NCI-H748 (cell line): Measurements from ENCODE around the gene MORF4L1.
"Not testable (repeated sequence)": the region's sequence is repeated elsewhere in the genome, so short reads cannot be mapped to it uniquely, and the experiment has no call there.

Experiments used
- DNase-seq: peaks from one replicate; lab custom pipeline; 2025; ENCODE audit not compliant: unreplicated experiment; lab: John Stamatoyannopoulos, UW

MORF4L1 gene

DNA sequence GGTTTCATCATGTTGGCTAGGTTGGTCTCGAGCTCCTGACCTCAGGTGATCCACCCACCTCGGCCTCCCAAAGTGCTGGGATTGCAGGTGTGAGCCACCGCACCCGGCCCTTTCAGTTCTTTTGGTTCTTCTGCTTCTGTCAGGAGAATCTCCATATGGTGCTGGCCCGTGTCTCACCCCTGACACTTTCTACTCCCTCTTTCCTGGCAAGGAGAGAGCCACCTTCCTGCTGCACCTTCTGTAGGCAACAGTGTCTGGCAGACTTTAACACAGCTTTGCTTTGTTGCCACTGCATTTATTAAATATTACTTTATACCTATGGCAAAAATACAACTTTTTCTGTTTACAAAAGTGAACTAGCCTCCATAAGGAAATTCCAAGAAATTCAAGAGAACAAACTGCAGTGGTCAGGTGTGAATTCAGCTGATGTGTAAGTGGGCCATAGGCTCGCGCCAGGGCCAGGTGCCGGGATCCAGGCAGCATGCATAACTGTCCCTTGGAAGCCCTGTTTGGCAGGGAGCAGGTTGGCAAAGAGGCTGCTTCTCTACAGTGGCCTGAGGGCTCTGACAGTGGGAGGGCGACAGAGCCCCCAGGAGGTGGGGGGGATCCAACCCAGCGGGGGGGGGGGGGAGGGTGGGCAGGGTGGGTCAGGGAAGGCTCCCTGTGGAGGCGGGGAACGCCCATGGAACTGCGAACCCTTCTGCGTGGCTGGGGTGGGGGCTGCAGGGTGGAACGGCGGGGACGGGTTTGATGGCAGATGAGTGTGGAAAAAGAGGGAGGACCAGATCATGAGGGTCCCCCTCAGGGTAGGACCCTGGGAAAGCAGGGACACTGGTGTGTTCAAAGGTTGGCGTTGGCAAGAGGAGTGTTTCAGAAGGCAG lies 51.0 kb downstream of the MORF4L1 start:
- no peak for DNase-seq

DNA sequence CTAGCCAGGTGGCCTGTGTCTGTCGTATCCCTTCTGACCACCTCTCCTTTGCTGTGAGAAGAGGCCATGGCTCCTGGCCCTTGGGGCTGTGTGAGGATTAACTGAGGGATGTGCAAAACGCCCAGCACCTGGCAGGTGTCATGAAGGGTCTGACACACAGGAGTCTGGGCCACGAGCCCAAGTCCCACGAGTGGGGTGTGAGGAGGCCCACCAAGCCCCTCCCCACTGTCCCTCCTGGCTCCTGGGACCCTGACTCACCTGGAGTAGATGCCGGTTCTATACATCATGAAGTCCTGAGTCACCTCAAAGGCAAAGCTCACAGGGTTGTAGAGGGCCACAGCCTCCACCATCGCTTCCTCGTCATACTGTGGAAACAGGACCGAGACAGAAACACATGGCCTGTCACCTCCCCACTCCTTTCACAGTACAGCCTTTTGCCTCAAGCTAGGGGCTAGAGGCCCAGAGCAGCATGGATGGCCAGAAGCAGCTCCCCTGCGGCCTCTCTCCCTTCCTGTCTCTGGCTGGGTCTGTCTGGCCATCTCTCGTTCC lies 52.5 kb downstream of the MORF4L1 start:
- no peak for DNase-seq

DNA sequence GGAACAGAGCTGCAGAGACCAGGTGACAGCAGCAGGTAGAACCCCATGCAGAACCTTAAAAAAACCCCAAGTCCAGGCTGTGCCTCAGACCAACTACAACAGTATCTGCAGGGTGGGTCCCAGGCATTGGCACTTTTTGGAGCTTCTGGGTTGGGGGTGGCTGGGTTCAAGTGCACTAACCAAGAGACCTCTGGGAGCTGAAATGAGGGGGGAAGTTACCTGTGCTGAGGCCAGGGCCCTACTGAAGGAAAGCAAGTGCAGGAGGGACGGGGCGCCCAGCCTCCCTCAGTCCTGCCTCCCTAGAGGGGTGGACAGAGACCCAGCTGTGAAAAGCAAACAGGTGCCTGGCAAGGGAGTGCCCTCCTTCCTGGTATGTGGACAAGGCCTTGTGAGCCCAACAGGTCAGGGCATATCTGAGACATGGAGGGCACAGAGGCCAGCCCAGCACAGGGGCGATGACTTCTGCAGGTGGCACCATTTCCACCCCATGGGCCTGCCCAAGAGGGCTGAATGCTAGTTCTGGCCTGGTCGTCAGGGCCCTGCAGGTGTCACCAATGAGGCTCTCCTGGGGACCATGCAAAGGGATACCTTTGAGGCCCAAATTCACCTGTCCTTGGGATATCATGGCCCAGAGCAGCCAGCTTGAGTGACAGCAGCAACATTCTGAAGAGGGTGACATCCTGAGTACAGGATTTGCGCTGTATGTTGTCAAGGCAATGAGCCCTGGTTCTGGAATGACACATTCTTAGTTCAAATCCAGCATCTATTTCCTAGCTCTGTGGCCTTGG lies 53.5 kb downstream of the MORF4L1 start:
- no peak for DNase-seq

DNA sequence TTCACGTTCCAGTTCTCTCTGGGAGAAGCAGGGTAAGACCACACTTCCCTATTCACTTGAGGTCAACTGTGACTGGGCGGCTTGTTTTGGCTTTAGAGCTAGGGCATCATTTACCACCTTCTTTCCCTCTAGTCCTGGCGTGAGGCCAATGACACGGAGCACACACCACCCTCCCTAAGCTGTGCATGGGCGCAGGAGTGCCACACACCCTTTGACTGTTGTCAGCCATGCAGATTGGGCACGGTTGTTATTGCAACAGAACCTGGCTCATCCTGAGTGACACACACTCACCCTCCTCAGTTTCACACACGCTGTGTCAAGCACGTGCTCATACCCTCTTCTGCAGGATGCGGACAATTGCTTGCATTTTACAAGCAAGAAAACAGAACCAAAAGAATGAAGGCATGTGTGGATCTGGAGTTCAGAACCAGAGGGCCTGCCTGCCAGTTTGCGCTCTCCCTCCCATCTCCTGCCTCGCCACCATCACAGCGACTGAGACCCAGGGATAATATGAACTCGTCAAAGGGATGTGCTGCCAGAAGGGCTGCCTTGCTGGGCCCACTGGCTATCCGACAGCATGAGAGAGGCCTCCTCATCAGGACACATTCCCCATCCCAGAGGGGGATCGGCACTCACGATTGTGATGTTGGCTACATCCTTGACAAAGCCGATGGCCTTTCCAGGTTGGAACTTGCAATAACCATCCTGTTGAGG lies 54.5 kb downstream of the MORF4L1 start:
- no peak for DNase-seq

DNA sequence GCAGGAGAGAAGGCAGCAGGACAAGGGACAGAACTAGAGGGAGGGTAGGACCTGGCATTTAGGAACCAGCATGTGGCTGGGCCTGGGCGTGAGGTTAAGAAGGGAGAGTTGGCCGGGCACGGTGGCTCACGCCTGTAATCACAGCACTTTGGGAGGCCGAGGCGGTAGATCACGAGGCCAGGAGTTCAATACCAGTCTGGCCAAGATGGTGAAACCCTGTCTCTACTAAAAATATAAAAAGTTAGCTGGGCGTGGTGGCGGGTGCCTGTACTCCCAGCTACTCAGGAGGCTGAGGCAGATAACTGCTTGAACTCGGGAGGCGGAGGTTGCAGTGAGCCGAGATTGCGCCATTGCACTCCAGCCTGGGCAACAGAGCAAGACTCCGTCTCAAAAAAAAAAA lies 55.5 kb downstream of the MORF4L1 start:
- not testable (repeated sequence) for DNase-seq

DNA sequence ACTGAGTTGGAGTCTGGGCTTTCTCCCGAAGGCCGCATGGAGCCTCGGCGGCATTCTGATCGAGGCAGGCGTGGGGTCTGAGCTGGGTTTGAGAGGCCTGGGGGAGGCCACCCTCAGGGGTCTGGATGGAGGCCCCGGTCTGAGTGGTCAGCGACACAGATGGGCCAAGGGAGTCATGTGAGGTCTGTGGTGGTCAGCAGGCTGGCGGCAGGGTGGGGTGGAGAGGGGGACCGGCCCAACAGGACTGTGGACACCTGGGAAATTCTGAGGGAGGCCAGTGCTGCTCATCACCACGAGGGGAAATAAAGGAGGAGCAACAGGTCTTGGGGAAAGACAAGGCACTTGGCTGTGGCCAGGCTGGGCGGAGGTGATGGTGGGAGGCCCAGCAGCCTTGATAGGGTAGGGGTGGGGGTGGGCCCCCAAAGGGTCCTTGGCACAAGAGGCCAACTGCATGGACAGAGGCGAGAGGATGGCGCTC lies 56.0 kb downstream of the MORF4L1 start:
- no peak for DNase-seq

DNA sequence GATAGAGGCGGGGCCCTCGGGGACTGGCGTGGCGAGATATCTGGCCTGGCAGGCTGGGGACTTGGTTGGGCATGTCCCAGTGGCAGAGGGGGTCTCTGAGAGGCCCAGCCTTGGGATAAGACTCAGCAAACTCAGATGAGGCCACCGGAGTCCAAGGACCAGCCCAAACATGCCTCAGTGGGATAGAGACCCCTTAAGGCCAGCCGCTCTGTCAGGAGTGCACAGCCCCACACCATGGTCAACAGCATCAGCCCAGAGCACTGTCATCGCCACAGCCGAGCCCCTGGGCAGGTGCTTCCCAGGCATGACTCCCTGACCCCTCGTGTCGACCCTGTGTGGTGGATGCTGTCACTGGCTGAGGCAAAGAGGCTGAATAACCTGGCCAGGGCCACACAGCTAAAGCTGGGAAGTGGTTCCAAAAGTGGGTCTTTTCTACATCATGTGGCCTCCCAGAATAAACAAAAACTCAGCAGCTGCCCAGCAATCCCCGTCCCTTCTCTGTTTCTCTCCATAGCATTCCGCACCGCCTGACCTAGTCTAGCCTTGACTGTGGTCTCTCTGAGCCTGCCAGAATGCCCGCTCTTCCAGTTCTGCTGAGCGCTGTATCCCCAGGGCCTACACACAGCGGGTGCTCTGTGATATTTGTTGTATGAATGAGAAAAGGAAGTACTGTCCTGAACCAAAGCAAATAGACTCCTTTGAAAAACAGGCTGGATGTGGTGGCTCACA lies 57.0 kb downstream of the MORF4L1 start:
- no peak for DNase-seq

DNA sequence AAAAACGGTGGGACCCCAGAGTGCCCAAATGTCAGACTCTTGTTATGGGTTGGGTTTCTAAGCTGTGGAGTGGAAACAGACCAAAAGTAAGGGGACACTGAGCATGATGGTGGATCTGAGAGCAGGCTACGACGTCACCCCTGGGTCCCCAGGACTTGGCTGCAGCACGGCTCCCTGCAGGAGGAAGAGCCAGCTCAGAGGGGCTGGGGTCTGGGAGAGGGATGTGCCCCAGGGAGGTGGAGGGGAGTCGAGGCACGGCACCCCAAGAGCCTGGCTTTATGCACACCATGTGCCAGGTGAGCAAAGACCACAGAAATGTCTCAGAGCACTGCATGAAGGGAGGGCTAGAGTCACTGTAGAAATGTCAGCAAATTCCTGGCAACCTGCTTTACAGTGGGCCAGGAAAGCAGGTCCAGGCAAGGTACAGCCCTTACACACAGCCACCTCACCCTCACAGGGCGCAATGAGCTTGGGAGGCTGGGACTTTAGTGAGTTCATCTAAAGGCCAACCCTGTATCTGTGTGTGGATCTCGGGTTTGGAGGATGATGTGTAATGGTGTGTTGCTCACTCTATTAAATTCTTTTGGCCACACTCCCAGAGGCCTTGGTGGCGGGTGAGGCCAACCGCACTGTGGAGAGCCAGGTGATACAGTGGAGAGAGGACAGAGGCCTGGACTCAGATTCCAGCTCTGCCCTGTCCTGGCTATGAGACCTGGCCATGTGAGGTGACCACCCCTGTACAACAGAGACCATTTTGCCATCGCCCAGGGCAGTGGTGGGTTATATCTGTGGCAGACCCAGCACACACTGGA lies 58.1 kb downstream of the MORF4L1 start:
- DNase-seq, result no peak

DNA sequence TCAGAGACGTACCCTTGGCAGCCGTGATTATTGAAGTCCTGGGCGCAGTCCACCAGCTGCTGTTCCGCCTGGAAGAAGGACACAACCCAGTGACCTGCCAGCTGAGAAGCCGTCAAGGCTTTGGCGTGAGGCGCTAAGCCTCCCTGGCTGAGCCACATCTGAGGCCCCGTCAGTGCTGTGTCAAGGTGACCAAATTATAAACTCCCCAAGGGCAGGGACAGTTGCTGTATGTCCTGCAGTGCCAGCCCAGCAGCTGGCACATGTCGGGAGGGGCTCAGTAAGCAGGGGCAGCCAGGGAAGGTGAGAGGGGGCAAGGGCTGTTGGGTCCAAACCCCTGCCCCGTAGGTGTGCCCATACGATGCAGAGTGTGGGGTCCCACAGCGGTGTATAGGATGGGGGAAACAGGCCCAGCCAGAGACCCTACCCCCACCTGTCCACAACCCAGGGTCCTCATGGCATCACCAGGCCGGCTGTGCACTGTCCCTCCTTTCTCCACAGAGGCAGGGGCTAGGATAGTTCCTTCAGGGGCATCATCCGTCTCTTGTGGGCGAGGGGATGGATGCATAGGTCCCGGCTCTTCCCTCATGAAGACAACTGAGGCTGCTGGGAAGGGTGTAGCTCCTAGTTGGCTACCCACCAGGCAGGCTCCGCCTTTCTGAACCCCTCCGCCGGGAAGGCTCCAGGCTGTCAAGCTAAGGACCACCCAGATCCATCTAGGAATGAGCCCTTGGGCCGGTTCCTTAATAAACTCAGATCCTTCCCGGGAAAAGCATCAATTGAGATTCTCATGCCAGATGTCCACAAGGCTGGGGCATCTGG lies 59.0 kb downstream of the MORF4L1 start:
- no peak for DNase-seq

DNA sequence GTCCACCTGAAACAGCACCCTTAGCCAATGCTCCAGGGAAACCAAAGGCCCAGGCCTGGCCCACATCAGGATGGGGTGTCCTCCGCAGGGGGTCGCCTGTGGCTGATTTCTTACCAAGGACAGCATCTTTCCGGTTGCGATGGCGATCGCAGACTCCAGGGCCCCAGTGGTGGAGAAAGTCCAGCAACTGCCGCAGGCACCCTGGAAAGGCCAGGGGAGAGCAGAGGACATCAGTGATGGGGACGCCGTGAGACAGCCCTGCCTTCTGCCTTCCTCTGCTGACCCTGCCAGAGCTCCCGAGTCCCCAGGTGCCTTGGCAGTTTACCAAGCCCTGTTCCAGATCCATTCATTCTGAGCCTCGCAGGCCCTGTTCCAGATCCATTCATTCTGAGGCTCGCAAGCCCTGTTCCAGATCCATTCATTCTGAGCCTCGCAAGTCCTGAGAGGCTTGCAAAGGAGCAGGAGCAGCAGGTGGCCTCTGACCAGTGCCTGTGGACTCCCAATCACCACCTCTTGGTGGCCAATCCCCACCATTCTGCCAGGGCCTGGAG lies 59.6 kb downstream of the MORF4L1 start:
- DNase-seq, result no peak

DNA sequence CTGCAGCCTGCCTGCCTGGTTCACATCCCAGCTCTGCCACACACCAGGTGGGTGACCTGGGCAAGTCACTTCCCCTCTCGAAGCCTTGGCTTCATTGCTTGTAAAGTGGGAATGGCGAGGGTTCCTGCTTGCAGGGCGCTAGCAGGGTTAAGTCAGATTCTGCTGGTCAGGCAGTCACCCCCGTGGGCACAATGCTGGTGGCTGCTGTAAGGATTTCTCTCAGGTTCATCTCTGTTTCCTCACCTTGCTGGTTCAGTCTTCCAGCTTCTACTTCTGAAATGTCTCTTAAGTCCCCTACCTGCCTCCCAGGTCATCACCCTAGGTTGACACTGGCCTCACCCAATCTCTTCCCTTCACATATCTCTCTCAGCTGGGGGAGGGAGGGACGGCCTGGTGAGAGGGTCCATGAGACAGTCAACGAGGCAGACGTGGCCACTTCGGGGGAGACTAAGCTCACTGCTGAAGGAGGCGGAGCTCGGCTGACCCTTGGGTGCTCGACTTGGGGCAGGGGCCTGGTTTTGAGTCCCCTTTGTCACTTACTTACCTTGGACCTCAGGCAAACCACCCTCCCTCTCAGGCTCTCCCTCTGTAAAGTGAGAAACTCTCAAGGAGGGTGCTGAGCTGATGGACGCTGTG lies 60.6 kb downstream of the MORF4L1 start:
- no peak for DNase-seq

DNA sequence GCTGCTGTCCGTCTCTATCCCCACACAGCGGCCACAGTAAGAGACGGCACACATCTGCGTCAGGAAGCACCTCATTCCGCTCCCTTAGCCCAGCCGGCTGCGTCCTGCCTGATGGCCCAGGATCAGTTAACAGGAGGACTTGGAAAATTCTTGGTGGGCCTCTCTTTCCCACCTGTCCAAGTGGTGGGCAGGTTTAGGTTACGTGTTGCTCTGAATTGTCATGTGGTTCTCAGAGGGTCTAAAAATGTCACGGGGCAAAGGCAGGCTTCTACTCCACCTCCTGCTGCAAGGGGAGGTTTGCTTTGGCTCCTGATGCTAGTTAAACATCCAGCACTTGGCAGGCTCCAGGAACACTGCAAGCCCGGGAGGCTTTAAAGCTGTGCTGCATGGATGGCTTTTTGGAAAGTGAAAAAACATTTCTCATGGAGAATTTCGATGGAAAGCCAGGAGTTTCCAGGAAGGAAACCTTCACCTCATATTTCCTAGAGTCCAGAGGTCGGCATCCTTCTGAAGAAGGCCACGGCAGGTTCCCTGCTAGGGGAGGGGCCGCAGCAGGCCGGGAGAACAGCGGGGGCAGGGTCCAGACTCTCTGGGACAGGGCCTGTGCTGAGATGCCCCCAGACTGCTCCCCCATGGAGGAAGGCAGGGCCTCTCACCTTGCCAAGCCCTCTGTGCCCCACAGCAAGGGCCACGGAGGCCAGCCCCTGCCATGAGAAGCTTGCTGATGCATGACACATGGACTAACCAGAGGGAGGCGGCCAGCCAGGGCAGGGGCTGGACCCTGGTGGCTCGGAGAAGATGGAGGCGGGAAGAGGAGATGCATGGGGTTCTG lies 61.3 kb downstream of the MORF4L1 start:
- no peak for DNase-seq

DNA sequence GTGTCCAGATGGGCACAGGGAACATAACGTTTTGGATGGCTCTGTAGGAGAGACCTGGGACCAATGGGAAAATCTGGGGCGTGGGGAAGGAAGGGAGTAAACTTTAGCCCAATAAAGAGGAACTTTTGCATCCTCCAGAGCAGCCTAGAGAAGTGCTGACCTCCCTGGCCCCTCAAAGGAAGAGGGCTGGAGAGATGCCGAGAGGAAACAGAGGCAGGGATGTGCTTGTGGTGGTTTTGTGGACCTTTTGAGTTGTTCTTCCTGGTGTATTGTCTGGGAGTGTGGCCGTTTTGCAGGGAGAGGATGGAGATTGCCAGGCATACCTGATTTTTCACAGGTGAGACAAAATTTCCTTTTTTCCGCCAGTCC lies 61.9 kb downstream of the MORF4L1 start:
- DNase-seq, result no peak

DNA sequence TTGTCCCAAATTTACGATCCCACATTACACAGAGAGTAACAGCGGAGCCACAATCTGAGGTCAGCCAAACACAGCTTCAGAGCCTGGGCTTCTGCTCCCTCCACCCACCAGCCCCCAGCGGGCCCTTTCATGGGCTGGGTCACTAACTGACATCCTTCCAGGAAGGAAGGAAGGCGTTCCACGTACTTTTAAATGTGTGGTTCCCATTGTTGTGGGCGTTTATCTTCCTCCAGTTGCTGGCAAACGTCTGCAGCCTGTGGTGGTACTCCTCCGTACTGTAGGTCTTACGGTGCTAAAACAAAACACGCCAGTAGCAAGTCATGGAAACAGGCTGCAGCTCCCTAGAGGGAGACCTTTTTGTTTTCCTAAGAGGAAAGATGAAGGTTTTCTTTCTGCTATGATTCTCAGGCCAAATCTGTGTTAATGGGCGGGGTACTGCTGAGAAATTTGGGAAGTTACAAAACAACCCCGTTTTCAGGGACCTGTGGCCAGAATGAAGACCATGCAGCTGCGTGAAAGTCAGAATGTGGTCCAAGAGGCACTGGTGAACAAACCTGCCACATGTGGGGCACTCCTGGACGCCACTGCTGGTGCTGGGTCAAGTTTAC lies 64.5 kb downstream of the MORF4L1 start:
- DNase-seq, result no peak

DNA sequence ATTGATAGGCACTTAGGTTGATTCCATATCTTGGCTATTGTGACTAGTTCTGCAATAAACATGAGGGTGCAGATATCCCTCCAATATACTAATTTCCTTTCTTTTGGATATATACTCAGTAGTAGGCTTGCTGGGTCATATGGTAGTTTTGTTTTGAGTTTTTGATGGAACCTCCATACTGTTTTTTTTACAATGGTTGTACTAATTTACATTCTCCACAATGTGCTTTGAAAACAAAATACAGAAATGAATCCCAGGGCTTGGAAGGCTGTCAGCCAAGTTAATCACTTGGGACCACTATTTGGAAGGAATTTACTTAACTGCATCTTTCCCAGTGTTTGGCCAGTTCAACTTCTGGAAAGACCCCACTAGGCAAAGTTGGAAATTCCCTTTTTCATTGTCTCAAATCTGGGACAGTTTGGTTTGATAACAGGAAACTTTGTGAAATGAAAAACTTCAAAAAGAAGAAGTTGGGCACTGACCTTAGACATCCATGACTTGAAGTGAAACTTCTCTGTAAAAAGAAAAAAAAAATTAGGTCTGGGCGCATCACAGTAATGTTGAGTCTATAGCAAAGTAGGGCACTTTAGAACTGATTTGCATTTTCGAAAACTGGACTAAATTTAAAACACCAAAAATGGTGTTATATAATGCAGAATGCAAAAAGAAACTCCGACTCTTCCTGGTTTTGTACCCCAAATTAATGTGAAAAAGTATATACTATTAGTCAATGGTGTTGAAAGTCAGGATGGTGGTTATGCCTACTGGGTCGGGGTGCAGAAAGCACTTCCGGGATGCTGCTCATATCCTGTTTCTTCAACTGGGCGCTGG lies 66.2 kb downstream of the MORF4L1 start:
- DNase-seq, result no peak

DNA sequence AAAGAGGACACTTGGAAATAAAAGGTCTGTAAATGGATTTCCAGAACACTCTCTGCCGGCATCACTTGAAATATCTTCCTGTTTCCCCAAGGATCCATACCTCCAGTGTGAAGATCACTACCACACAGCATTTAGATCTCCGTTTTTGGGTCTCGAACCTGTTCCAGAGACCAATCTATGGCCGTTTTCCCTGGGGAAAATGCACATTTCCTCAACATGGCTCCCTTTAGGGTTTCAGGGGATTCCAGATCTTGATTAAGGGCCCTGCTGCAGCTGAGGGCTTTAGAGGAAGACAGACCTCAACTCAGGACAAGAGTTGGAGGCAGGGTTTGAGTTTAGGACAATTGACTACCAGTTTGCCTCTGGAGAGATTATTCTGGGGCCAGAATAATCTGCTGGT lies 70.1 kb downstream of the MORF4L1 start:
- no peak for DNase-seq
